ENCODE data around the gene PLAAT3.

DNA sequence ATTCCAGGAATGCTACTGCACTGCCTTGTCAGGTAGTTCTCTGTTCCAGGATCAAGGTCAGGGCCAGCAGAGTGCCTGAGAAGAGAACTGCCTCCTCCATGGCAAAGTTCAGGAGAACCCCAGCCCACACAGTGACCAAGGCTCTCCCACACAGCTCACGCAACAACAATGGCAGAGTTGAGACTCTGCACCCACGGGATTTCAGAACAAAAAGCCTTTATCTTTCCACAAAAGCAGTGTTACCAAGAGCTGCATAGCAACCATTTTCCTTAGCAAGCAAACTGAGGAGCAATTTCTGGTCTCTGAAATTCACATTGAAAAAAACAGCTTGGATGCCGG lies 11.1 kb downstream of the PLAAT3 start:
- no peak for TF ChIP-seq REST (IDR thresholded peaks at IDR 0.05; ENCODE audit: borderline replicate concordance)
- TF ChIP-seq, protein P1, sequence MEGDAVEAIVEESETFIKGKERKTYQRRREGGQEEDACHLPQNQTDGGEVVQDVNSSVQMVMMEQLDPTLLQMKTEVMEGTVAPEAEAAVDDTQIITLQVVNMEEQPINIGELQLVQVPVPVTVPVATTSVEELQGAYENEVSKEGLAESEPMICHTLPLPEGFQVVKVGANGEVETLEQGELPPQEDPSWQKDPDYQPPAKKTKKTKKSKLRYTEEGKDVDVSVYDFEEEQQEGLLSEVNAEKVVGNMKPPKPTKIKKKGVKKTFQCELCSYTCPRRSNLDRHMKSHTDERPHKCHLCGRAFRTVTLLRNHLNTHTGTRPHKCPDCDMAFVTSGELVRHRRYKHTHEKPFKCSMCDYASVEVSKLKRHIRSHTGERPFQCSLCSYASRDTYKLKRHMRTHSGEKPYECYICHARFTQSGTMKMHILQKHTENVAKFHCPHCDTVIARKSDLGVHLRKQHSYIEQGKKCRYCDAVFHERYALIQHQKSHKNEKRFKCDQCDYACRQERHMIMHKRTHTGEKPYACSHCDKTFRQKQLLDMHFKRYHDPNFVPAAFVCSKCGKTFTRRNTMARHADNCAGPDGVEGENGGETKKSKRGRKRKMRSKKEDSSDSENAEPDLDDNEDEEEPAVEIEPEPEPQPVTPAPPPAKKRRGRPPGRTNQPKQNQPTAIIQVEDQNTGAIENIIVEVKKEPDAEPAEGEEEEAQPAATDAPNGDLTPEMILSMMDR (IDR thresholded peaks at IDR 0.05; ENCODE audit: poor library complexity, severe bottlenecking), result no peak
- no peak for TF ChIP-seq EZH2 (IDR thresholded peaks at IDR 0.05; ENCODE audit: borderline replicate concordance, insufficient read depth, low read length, poor library complexity, severe bottlenecking)

Data from neural cell (in vitro differentiated cells).